Motor neuron (in vitro differentiated cells): ENCODE data around the gene CXCL17. TPM values are rescaled to one million over a fixed set of nuclear protein-coding genes. Genes with fewer than 3 reads are reported as not detected.
"Not testable (repeated sequence)": the region's sequence is repeated elsewhere in the genome, so short reads cannot be mapped to it uniquely, and the experiment has no call there.

Source experiments
- ATAC-seq, 8 experiments: fragments of 200-7000 bp; cut with Tn5 transposase; replicated peaks in 6 of 8; 2 replicates each; pipeline ENCODE4 v1.8.0; 2021; ENCODE audit warnings: mild to moderate bottlenecking in 8 of 8, moderate library complexity in 8 of 8
- H3K27ac ChIP-seq, 2 donors: fragments of 250-450 bp; sonication (Bioruptor Pico); 2 replicates each; pipeline ENCODE4 v1.9.0; 2021; ENCODE audit warnings: antibody characterized with exemption in 2 of 2, mild to moderate bottlenecking in 2 of 2, moderate library complexity in 1 of 2
- H3K4me1 ChIP-seq, 2 donors: fragments of 250-450 bp; sonication (Bioruptor Pico); replicated peaks in 1 of 2; 2 replicates each; pipeline ENCODE4 v1.6.1; 2021; ENCODE audit warnings: antibody characterized with exemption in 2 of 2, mild to moderate bottlenecking in 2 of 2, moderate library complexity in 1 of 2
- H3K4me3 ChIP-seq, 5 donors: fragments of 250-450 bp; sonication (Bioruptor Pico); 2 replicates each; pipeline ENCODE4 v1.9.0; 2021; ENCODE audit warnings: antibody characterized with exemption in 5 of 5, mild to moderate bottlenecking in 5 of 5, moderate library complexity in 4 of 5
- WGBS, 10 experiments: fragments of 450-650 bp; shearing (Covaris generic); methylation state at CpG; one replicate each; pipeline ENCODE4 v1.0.0; 2022; 5-methylcytosine and 5-hydroxymethylcytosine counted together
- in situ Hi-C, 9 experiments: fragments of 400-800 bp; cut with MboI; loops; one replicate each; pipeline ENCODE4 v1.15.0; 2021; ENCODE audit warnings: low sequenced_read_pairs in 9 of 9, low pct_unique_long_range_greater_than_20kb in 2 of 9; ENCODE audit not compliant: unreplicated experiment in 9 of 9
- total RNA-seq, 8 experiments: library from RNA; unstranded; fragments of 300-600 nt; gene quantifications; 2 replicates each; pipeline versions ENCODE4 v1.2.3 to v1.2.4, GENCODE V29; 2022

CXCL17 gene
- total RNA-seq, 8 experiments from 2014 or later: 0.11 to 0.57 (median 0.36) TPM; not detected in 3

DNA sequence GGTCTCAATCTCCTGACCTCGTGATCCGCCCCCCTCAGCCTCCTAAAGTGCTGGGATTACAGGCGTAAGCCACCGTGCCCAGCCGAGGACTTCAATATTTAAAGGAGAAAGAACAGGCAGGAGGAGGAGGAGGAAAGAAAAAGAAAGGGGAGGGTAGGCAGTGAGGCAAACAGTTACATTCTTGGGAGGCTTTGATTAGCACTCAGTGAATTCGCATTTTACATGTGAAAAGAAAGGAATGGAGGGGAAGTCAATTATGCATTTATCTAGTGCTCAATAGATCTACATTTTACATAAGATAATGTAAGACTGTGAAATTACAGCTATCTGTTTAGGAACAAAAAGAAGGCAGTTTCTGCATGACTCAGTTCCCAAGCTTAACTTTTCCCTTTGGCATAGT lies 30.9 kb upstream of the CXCL17 start:
- 9 to 60% (median 33%) methylated on average over 1 to 6 of the region's 6 CpGs; no CpG with 5 or more reads in 3 of the 10 experiments for WGBS, 10 experiments
- in situ Hi-C loops: no loop called here
- H3K4me3 ChIP-seq: no peak overlapping the region
- H3K4me1 ChIP-seq: peaks cover 5 to 15% of the 10 kb centered on the region in 2 donors
- ATAC-seq: peak in 6 of 8 experiments; percentile 51 to 96 (median 66)
- peak overlapping the region in 1 of 2 donors; percentile 76 for H3K27ac ChIP-seq

DNA sequence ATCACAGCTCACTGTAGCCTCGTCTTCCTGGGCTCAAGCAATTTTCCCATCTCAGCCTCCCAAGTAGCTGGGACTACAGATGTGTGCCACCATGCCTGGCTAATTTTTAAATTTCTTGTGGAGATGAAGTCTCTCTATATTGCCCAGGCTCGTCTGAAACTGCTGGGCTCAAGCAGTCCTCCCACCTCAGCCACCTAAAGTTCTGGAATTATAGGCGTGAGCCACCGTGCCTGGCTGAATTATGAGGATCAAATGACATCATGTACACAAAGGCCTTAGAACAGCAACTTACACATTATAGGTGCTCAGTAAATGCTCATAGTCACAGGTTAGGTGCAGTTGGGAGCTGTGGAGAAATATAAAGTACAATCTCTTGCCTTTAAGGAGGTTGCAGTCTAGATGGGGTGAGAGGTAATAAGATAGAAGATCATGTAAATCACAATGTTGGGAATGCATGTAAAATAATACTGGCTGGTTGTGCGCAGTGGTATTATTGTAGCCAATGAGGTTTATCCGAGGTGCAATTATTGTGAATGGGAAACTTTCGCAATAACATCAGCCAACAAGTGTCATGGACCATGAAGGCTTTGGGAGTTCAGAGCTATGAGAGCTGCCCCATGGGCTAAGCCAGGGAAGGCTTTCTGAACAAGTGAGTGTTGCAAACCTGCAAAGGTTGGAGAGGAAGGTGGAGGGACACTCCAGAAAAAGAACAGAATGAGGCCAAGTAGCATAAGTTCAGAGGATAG lies 29.8 kb upstream of the CXCL17 start:
- Histone ChIP-seq H3K4me1 (peaks cover 5 to 15% of the 10 kb centered on the region in 2 donors), H3K4me3 (no peak overlapping the region), H3K27ac (no peak overlapping the region)
- ATAC-seq: no peak
- in situ Hi-C loops: no loop called here
- 61 to 100% (median 89%) methylated on average over 1 to 7 of the region's 7 CpGs; no CpG with 5 or more reads in 1 of the 10 experiments for WGBS, 10 experiments

DNA sequence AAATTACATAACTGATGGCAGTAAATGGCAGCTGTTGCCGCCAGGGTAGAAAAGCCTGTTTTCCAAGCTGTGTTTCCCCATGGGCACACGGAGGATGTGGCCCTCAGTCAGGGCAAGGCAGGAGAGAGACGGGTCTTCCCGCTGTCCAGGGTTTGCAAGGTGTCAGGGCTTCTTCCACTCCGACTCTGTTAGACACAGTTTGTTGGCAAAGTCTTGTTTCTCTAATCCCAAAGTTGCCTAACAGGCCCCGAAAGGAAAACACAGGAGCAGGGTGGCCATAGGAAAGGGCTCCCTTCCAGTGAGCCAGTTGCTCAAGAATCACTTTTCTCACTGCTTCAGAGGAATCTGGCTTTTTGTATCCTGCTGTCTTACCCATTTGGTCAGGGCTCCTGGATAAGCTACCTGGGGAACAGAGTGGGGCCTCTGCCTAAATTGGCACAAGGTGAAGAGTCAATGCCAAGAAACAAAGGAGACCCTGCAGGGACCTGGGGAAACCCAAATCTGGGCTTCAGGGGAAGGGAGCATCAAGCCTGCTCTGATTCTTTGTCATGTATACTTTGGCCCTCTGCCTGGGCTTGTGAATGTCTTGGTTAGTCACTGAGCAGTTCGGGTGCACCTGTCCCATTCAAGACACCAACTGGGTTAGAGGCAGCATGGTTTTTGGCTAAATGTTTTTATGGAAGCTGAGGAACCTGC lies 29.0 kb upstream of the CXCL17 start:
- WGBS, 10 experiments: 41 to 100% (median 73%) methylated on average over 1 to 5 of the region's 7 CpGs; no CpG with 5 or more reads in 2 of the 10 experiments

DNA sequence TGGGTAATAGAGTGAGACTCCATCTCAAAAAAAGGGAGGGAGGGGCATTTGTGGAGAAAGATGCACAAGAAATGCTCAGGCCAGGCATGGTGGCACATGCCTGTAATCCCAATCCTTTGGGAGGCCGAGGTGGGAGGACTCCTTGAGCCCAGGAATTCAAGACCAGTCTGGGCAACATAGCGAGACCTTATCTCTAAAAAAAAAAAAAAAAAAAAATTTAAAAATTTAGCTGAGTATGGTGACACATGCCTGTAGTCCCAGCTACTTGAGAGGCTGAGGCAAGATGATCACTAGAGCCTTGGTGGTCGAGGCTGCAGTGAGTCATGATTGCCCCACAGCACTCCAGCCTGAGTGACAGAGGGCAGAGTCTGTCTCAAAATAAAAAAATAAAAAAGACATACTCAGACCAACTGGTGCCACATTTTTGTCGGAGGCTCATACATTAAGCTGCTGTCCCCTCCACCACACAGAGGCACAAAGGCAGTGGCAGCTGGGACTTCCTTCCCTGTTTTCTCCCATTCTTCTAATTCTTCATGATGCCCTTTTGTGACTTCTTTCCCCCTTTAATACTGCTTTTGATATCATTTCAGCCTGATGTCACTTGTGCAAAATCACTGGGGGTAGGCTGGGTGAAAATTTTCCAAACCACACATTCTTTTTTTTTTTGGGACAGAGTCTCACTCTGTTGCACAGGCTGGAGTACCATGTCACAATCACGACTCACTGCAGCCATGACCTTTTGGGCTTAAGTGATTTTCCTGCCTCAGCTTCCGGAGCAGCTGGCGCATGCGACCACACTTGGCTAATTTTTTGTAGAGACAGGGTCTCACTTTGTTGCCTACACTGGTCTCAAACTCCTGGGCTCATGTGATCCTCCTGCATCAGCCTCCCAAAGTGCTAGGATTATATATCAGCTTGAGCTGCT lies 26.8 kb upstream of the CXCL17 start:
- WGBS, 10 experiments: 24 to 92% (median 82%) methylated on average over 2 to 7 of the region's 8 CpGs
- Histone ChIP-seq H3K4me3 (no peak overlapping the region), H3K4me1 (peaks cover 3 to 7% of the 10 kb centered on the region in 2 donors), H3K27ac (no peak overlapping the region)
- ATAC-seq: no peak
- in situ Hi-C loops: no loop called here

More for the DNA sequence above, 29.0 kb upstream of the CXCL17 start:
- Histone ChIP-seq H3K4me1 (peaks cover 5 to 15% of the 10 kb centered on the region in 2 donors), H3K27ac (no peak overlapping the region), H3K4me3 (no peak overlapping the region)
- in situ Hi-C loops: no loop called here
- no peak for ATAC-seq

DNA sequence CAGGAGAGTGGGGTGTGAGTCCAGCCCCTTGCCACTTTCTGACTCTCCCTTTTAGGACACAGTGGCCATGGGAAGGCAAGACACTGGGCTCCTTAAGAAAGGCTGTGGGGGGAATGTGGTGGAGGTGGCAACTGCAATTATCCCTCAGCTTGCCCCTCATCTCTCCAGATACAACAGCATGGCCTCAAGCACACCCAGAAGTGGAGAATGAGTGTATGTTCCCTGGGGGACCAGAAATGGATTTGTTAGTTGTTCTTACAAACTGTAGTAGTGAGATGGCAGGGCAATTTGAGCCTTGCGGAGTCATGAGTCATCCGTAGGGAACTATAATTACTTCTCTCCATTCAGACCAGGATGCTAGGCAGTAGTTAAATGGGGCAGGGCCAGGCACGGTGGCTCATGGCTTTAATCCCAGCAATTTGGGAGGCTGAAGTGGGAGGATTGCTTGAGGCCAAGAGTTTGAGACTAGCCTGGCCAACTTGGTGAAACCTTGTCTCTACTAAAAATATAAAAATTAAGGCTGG lies 25.6 kb upstream of the CXCL17 start:
- no peak overlapping the region for H3K4me3 ChIP-seq
- ATAC-seq: peak in 3 of 8 experiments; percentile 44 to 73 (median 59)
- WGBS, 10 experiments: 0 to 92% (median 57%) methylated on average over 2 to 3 of the region's 3 CpGs; no CpG with 5 or more reads in 7 of the 10 experiments
- in situ Hi-C loops: no loop called here
- no peaks in the 10 kb centered on the region for H3K4me1 ChIP-seq
- no peak overlapping the region for H3K27ac ChIP-seq

DNA sequence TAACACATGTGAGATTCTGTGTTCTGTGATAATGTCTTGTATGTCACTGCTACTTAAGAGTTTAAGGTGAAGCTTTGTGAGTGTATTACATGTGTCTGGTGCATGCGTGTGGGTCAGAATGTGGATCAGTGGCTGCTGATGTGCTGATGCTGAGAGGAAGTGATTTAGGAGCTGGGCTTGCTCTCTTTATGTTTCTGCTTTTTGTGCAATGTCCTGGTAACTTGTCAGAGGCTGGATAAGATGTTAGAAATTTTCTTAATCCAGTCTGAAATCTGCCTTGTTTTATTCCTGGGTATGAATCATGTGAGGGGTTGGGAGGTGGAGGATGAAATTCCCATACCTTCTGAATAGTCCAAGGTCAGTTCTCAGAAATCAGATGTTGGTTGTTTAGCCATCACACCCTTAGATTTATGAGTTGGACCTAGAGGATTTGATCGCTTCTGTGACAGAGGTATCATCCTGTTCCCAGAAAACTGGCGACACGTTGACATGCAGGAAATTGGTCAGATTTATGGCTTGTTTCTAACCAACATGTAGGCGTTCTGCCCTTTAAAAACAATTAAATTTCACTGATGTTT lies 24.5 kb upstream of the CXCL17 start:
- peak in 6 of 8 experiments; percentile 33 to 69 (median 52) for ATAC-seq
- no peak overlapping the region for H3K27ac ChIP-seq
- no peak overlapping the region for H3K4me3 ChIP-seq
- no peaks in the 10 kb centered on the region for H3K4me1 ChIP-seq
- 0 to 78% (median 47%) methylated on average over 1 to 5 of the region's 5 CpGs; no CpG with 5 or more reads in 4 of the 10 experiments for WGBS, 10 experiments
- in situ Hi-C loops: no loop called here

DNA sequence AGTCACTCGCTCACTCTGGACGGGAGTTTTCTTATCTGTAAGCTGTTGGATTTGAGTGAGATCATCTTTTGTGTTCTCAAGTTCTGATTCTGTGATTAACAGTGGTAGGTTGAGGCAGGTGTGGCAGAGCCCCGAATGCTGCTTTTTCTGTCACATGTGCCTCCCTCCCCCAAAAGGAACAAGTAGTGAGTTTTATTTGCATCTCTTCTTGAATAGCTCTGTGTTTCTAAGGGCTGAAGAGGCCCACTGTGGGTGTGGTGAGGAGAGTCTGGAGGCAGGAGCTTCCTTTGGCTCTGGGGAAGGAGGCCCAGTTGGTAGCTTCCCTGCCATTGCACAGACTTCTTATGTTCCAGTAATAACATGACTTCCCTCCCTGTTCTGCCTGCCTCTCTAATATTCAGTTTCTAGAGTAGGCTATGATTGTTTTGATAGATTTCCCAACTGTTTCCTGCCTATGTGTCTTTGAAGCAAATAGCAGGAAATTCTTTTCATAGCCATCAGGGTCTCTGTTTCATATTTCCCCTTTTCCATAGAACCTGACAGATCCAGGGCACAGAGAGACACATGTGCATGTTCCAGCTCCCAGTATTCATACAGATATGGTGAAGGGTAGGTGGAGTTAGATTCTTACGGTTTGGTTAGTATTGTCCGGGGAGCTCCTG lies 23.9 kb upstream of the CXCL17 start:
- in situ Hi-C loops: no loop called here
- H3K4me1 ChIP-seq: no peaks in the 10 kb centered on the region
- 7 to 87% (median 67%) methylated on average over 2 to 5 of the region's 5 CpGs; no CpG with 5 or more reads in 2 of the 10 experiments for WGBS, 10 experiments
- no peak overlapping the region for H3K27ac ChIP-seq
- ATAC-seq: peak in 7 of 8 experiments; percentile 9 to 50 (median 27)
- H3K4me3 ChIP-seq: no peak overlapping the region

DNA sequence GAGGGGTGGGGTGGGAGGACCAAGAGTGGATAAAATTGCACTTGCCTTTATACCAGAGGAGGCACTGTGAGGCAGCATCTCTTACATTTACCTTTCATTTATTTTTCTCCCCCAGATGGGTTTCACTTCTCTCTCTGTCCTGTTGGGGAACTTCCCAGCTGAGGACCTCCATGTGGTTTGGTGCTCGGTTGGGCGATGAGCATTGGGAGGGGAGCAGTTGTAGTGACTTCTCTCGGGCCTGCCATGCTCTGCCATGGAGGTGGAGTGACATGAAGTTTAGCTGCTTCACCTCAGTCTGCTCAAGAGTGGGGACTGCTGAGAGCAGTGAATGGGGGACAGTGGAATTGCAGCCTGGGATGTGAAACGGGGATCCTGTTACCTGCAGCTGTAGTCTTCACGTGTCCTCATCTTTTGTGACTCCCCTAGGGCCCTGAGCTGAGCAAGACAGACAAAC lies 23.1 kb upstream of the CXCL17 start:
- no peak for ATAC-seq
- Histone ChIP-seq H3K4me1 (no peaks in the 10 kb centered on the region), H3K27ac (no peak overlapping the region), H3K4me3 (no peak overlapping the region)
- in situ Hi-C loops: no loop called here
- 17 to 93% (median 86%) methylated on average over 1 to 4 of the region's 5 CpGs; no CpG with 5 or more reads in 3 of the 10 experiments for WGBS, 10 experiments

DNA sequence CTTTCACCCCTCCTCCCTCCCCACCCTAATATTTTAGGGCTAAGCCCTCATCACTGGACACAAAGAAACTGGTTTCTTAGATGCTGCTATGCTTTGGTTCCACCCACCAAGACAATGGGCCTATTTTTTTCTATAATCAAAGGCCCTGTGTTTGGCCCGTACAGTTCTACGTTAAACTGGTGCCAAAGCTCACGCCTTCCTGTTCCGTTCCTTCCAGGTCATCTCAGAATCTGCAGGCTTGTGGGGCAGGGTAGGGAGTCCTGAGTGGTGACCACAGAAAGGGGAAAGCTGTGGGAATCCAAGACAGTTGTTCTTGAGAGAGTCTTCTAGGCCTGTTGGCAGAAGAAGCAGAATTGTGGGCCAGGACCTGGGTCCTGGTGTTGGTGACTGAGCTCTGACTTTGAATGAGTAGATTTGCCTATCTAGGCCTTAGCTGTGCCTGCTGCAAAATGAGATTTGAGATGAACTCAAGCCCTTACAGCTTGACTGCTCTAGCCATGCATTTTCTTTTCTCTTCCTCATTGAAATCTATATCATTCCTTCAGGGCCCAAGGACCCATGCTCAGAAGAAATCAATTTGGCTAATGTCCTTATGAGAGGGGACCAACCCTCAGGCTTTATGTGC lies 19.1 kb upstream of the CXCL17 start:
- Histone ChIP-seq H3K4me3 (no peak overlapping the region), H3K27ac (no peak overlapping the region), H3K4me1 (no peaks in the 10 kb centered on the region)
- 20 to 100% (median 85%) methylated on average over 1 to 4 of the region's 4 CpGs; no CpG with 5 or more reads in 3 of the 10 experiments for WGBS, 10 experiments
- in situ Hi-C loops: no loop called here
- ATAC-seq: no peak

DNA sequence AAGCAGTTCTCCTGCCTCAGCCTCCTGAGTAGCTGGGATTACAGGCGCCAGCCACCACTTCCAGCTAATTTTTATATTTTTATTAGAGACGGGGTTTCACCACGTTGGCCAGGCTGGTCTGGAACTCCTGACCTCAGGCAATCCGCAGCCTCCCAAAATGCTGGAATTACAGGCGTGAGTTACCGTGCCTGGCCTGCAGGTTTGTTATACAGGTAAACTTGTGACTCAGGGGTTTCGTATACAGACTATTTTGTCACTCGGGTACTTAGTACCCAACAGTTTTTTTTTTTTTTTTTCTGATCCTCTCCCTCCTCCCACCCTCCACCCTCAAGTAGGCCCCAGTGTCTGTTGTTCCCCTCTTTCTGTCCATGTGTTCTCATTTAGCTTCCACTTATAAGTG lies 18.5 kb upstream of the CXCL17 start:
- not testable (repeated sequence) for H3K27ac ChIP-seq

DNA sequence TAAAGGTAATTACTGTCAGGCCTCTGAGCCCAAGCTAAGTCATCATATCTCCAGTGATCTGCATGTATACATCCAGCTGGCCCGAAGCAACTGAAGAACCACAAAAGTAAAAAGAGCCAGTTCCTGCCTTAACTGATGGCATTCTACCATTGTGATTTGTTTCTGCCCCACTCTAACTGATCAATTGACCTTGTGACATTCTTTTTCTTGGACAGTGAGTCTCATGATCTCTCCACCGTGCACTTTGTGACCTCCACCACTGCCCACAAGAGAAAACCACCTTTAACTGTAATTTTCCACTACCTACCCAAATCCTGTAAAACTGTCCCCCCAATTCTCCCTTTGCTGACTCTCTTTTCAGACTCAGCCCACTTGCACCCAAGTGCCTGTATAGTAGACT lies 17.2 kb upstream of the CXCL17 start:
- Histone ChIP-seq H3K4me3 (no peak overlapping the region), H3K4me1 (no peaks in the 10 kb centered on the region), H3K27ac (no peak overlapping the region)
- in situ Hi-C loops: loop anchor here in 2 of 9 experiments (10.0 kb wide), 2 partner anchors 65 to 75 kb away; partner anchors contain the start of gene CEACAM1 (in 1 of the 2)
- 55 to 100% (median 87%) methylated on average over 1 to 2 of the region's 2 CpGs for WGBS, 10 experiments
- ATAC-seq: no peak

More for the DNA sequence above, 18.5 kb upstream of the CXCL17 start:
- ATAC-seq, in situ Hi-C loops, H3K4me1 ChIP-seq, H3K4me3 ChIP-seq: not testable (repeated sequence)
- WGBS, 10 experiments: 59 to 100% (median 85%) methylated on average over 2 to 8 of the region's 8 CpGs; no CpG with 5 or more reads in 2 of the 10 experiments
